MM.1S (cell line): ENCODE results near the gene STK39.
A peak's percentile ranks its signal among the peaks of the same experiment; 100 is the strongest.

Source experiments
- DNase-seq: peaks from one replicate; pipeline ENCODE4 v3.0.0-alpha.2; 2015
- H2AFZ ChIP-seq: fragments of 300-600 bp; sonication (generic); 2 replicates; pipeline ENCODE4 v1.6.0; 2016; ENCODE audit warnings: antibody characterized with exemption, low read length
- H3F3A ChIP-seq: fragments of 300-600 bp; sonication (generic); 2 replicates; pipeline ENCODE4 v1.6.1; 2016; ENCODE audit warnings: mild to moderate bottlenecking, antibody characterized with exemption, low read length, moderate library complexity, mixed read lengths; ENCODE audit not compliant: insufficient read depth
- H3K27ac ChIP-seq: fragments of 300-600 bp; sonication (generic); 2 replicates; pipeline ENCODE4 v1.5.1; 2016; ENCODE audit warnings: mild to moderate bottlenecking, low read length
- H3K27me3 ChIP-seq: fragments of 300-600 bp; sonication (generic); replicated peaks from 2 replicates; pipeline ENCODE4 v1.6.0; 2016; ENCODE audit warnings: low read length; ENCODE audit not compliant: insufficient read depth
- H3K36me3 ChIP-seq: fragments of 300-600 bp; sonication (generic); replicated peaks from 2 replicates; pipeline ENCODE4 v1.6.1; 2016; ENCODE audit warnings: mild to moderate bottlenecking, low read length, mixed read lengths; ENCODE audit not compliant: insufficient read depth
- H3K4me1 ChIP-seq: fragments of 300-600 bp; sonication (generic); 2 replicates; pipeline ENCODE4 v1.6.1; 2016; ENCODE audit warnings: low read length, mixed read lengths
- H3K4me2 ChIP-seq: fragments of 300-600 bp; sonication (generic); 2 replicates; pipeline ENCODE4 v1.6.0; 2016; ENCODE audit warnings: low read depth, low read length
- H3K4me3 ChIP-seq: fragments of 300-600 bp; sonication (generic); 2 replicates; pipeline ENCODE4 v1.5.1; 2016; ENCODE audit warnings: low read length, mixed read lengths
- H3K79me2 ChIP-seq: fragments of 300-600 bp; sonication (generic); 2 replicates; pipeline ENCODE4 v1.6.1; 2016; ENCODE audit warnings: mixed run types, low read length, mixed read lengths
- H3K9ac ChIP-seq: fragments of 300-600 bp; sonication (generic); 2 replicates; pipeline ENCODE4 v1.6.1; 2016; ENCODE audit warnings: low read length, mixed read lengths
- H3K9me2 ChIP-seq: fragments of 300-600 bp; sonication (generic); replicated peaks from 2 replicates; pipeline ENCODE4 v1.6.1; 2016; ENCODE audit warnings: mild to moderate bottlenecking, low read length, mixed read lengths; ENCODE audit not compliant: insufficient read depth
- H3K9me3 ChIP-seq: fragments of 300-600 bp; sonication (generic); replicated peaks from 2 replicates; pipeline ENCODE4 v1.6.1; 2016; ENCODE audit warnings: mild to moderate bottlenecking, low read length, mixed read lengths; ENCODE audit not compliant: insufficient read depth
- H4K20me1 ChIP-seq: fragments of 300-600 bp; sonication (generic); 2 replicates; pipeline ENCODE4 v1.6.1; 2016; ENCODE audit warnings: mild to moderate bottlenecking, low read length, moderate library complexity, mixed read lengths; ENCODE audit not compliant: insufficient read depth
- EZH2 ChIP-seq: fragments of 300-600 bp; sonication (generic); optimal IDR thresholded peaks from 2 replicates; pipeline ENCODE3; 2017; ENCODE audit warnings: low read depth, mild to moderate bottlenecking, antibody characterized with exemption, low read length, mixed read lengths
- EZH2phosphoT487 ChIP-seq: fragments of 300-600 bp; sonication (generic); IDR thresholded peaks from 2 replicates; pipeline ENCODE4 v1.6.1; 2018; ENCODE audit warnings: antibody characterized with exemption, low read length
- TF ChIP-seq, protein P1 (sequence below): fragments of 300-600 bp; sonication (generic); IDR thresholded peaks from 2 replicates; pipeline ENCODE4 v1.5.1; 2016; ENCODE audit warnings: antibody characterized with exemption, low read length, mixed read lengths

The STK39 gene

DNA sequence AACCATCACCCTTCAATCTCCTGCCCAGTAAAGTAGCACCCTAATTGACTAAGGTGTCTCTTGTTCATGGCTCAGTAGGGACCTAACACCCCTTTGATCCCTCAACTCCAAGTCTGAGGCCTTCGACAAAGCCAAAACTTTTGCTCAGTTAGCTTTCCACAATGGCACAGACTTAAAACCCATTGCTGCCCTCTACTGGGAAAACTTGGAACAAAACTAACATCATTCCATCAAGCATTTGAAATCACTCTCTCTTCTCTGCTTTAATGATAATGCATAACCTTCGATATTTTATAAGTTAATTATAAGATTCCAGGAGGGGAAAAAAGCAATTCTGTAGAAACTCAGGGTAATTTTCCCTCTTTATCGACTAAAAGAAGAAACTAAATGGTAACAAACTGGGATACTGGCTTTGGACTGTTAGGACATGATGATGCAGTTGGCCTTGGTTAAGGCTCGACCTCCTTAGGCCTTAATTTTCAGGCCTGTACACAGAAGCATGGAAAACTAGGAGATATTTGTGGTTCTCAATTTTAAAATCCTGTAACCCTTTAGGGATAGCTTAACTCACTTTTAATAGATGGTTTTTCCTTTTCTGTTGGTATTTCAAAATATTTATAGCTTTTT lies 127.8 kb downstream of the STK39 start:
- DNase-seq, result peak; percentile 71
- Histone ChIP-seq H3K9ac (no peak overlapping the region), H3K36me3 (no peaks in the 10 kb centered on the region), H3K4me3 (no peak overlapping the region), H4K20me1 (no peaks in the 10 kb centered on the region), H3F3A (peaks cover 13% of the 10 kb centered on the region), H3K9me2 (no peaks in the 10 kb centered on the region), H3K27ac (no peak overlapping the region), H2AFZ (no peak overlapping the region), H3K9me3 (no peaks in the 10 kb centered on the region), H3K4me2 (no peak overlapping the region), H3K79me2 (no peaks in the 10 kb centered on the region), H3K4me1 (peaks cover 22% of the 10 kb centered on the region), H3K27me3 (no peaks in the 10 kb centered on the region)
- TF ChIP-seq EZH2phosphoT487 (no peak), EZH2 (no peak)
- TF ChIP-seq, protein P1, sequence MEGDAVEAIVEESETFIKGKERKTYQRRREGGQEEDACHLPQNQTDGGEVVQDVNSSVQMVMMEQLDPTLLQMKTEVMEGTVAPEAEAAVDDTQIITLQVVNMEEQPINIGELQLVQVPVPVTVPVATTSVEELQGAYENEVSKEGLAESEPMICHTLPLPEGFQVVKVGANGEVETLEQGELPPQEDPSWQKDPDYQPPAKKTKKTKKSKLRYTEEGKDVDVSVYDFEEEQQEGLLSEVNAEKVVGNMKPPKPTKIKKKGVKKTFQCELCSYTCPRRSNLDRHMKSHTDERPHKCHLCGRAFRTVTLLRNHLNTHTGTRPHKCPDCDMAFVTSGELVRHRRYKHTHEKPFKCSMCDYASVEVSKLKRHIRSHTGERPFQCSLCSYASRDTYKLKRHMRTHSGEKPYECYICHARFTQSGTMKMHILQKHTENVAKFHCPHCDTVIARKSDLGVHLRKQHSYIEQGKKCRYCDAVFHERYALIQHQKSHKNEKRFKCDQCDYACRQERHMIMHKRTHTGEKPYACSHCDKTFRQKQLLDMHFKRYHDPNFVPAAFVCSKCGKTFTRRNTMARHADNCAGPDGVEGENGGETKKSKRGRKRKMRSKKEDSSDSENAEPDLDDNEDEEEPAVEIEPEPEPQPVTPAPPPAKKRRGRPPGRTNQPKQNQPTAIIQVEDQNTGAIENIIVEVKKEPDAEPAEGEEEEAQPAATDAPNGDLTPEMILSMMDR, result peak; percentile 65

DNA sequence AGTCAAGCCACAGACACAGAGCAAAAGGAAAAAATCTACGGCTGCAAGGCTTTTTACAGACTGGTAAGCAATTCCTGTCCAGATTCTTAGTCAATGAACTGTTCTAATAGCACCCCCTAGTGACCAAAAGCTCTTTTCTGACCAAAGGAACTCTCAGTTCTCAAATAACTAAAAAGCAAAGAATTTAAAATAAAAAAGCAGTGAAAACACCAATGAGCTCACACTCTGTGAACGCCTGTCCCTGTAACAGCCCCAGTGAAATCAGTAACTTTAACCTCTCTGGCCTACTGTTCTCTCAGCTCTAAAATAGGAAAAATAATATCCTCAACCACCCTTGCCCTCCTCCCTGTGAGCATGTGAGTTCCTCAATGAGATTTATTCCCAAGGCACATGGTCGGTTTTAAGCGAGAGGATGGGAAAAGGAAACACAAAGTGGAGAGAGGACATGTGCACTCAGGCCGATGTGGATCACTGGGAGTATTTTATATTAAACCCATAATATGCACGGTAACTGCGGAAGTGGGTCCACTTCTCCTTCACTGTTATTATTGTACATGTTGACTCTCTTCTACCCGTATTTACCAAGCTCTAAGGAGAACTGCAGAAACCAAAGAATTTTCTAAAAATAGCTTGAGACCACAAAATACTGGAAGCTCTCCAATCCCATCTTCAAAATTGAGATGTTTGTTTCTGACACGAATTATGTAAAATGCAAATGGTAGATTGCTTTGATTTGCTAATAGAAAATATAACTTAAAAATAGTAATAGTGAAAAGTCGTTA lies 128.5 kb downstream of the STK39 start:
- Histone ChIP-seq H4K20me1 (no peaks in the 10 kb centered on the region), H3K4me2 (no peak overlapping the region), H3K27me3 (no peaks in the 10 kb centered on the region), H3K36me3 (no peaks in the 10 kb centered on the region), H3K27ac (no peak overlapping the region), H3K9ac (no peak overlapping the region), H3K9me3 (no peaks in the 10 kb centered on the region), H3K9me2 (no peaks in the 10 kb centered on the region), H3K4me1 (peaks cover 22% of the 10 kb centered on the region), H3K4me3 (no peak overlapping the region), H3F3A (peaks cover 13% of the 10 kb centered on the region), H3K79me2 (no peaks in the 10 kb centered on the region), H2AFZ (no peak overlapping the region)
- TF ChIP-seq EZH2phosphoT487, result no peak
- TF ChIP-seq, protein P1, result peak; percentile 68
- peak; percentile 80 for DNase-seq

DNA sequence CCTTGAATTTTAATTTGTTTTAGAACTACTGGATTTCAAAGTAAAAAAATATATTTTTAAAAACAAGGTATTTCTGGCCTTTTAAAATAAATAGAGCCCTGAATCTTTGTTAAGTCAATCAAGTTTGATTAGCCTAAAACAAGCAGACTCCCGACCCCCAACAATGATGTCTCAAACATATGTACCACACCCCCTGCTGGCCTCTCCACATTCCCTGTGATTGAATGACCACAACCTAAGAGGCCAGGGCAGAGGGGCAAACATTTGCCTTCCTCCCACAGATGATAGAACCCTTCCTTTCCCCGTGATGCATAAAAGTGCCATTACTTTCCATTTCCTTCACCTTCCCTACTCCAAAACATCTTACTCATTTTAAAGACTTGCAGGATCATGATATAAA lies 130.9 kb downstream of the STK39 start:
- no peaks in the 10 kb centered on the region for H4K20me1 ChIP-seq
- peaks cover 6% of the 10 kb centered on the region for H3F3A ChIP-seq
- H3K4me1 ChIP-seq, result peaks cover 17% of the 10 kb centered on the region
- H3K79me2 ChIP-seq, result no peaks in the 10 kb centered on the region
- H3K9me3 ChIP-seq, result no peaks in the 10 kb centered on the region
- no peak overlapping the region for H3K4me2 ChIP-seq
- H3K4me3 ChIP-seq, result no peak overlapping the region
- H3K27me3 ChIP-seq, result no peaks in the 10 kb centered on the region
- no peaks in the 10 kb centered on the region for H3K9me2 ChIP-seq
- DNase-seq, result no peak
- no peaks in the 10 kb centered on the region for H3K36me3 ChIP-seq
- TF ChIP-seq, protein P1, result no peak
- TF ChIP-seq EZH2phosphoT487 (no peak), EZH2 (no peak)
- H3K27ac ChIP-seq, result no peak overlapping the region
- no peak overlapping the region for H3K9ac ChIP-seq
- no peak overlapping the region for H2AFZ ChIP-seq
